Small intestine (tissue), 7 donors: ENCODE data around the gene CMTM7. TPM values are rescaled to one million over a fixed set of nuclear protein-coding genes. Genes with fewer than 3 reads are reported as not detected.
A peak's percentile ranks its signal among the peaks of the same experiment; 100 is the strongest.

Experiments
- DNase-seq, 2 donors: peaks; one replicate each; pipeline versions ENCODE4 v3.0.0 to v3.0.0-alpha.2; 2013
- FAIRE-seq: peaks from 2 replicates; lab custom pipeline; 2012; peaks lifted over from hg19 to GRCh38; lab: Jason Lieb, UNC
- H3K27ac ChIP-seq, 3 donors: one replicate each; pipeline ENCODE4 v1.5.1; 2013; ENCODE audit warnings: low read length in 2 of 3, mild to moderate bottlenecking in 2 of 3, control low read depth in 1 of 3, inconsistent platforms in 1 of 3, low read depth in 1 of 3, moderate library complexity in 1 of 3
- H3K27me3 ChIP-seq, 3 donors: one replicate each; pipeline ENCODE4 v1.6.1; 2013; ENCODE audit warnings: low read length in 3 of 3, inconsistent platforms in 1 of 3; ENCODE audit not compliant: control insufficient read depth in 3 of 3, insufficient read depth in 3 of 3
- H3K36me3 ChIP-seq, 3 donors: one replicate each; pipeline ENCODE4 v1.6.1; 2013; ENCODE audit warnings: low read length in 3 of 3, inconsistent platforms in 1 of 3, low read depth in 1 of 3, mild to moderate bottlenecking in 1 of 3, moderate library complexity in 1 of 3; ENCODE audit not compliant: control insufficient read depth in 3 of 3, insufficient read depth in 2 of 3
- H3K4me1 ChIP-seq, 3 donors: one replicate each; pipeline ENCODE4 v1.6.1; 2013; ENCODE audit warnings: low read length in 2 of 3, inconsistent platforms in 1 of 3, low read depth in 1 of 3, mild to moderate bottlenecking in 1 of 3, moderate library complexity in 1 of 3; ENCODE audit not compliant: control insufficient read depth in 3 of 3, insufficient read depth in 2 of 3
- H3K4me3 ChIP-seq, 3 donors: one replicate each; pipeline ENCODE4 v1.5.1; 2013; ENCODE audit warnings: low read length in 3 of 3, control low read depth in 1 of 3, inconsistent platforms in 1 of 3, low read depth in 1 of 3, mild to moderate bottlenecking in 1 of 3, moderate library complexity in 1 of 3
- H3K9me3 ChIP-seq, 2 donors: one replicate each; pipeline ENCODE4 v1.6.1; 2013; ENCODE audit warnings: low read depth in 1 of 2, low read length in 1 of 2; ENCODE audit not compliant: control insufficient read depth in 2 of 2, insufficient read depth in 1 of 2
- WGBS, 3 donors: extraction: QIAGEN DNeasy Blood & Tissue Kit; methylation state at CpG; one replicate each; pipeline ENCODE4 v1.1.7; 2013; 5-methylcytosine and 5-hydroxymethylcytosine counted together
- polyA plus RNA-seq, 4 donors: library from polyadenylated mRNA; stranded (reverse) in 3 of 4; unstranded in 1 of 4; fragments of 200-250 nt in 3 of 4; fragments of 120-200 nt in 1 of 4; gene quantifications; one replicate each; pipeline versions ENCODE4 v1.2.1 to v1.2.3, GENCODE V29; 2013
- donor health status: healthy with polysubstance abuse.
- donor health status: control.
- donor health status: control.
- donor health status: Bipolar disorder and iron deficiency.
- donor health status: healthy.

CMTM7 gene
- polyA plus RNA-seq, 4 donors, result 2.0 to 8.2 (median 4.5) TPM

DNA sequence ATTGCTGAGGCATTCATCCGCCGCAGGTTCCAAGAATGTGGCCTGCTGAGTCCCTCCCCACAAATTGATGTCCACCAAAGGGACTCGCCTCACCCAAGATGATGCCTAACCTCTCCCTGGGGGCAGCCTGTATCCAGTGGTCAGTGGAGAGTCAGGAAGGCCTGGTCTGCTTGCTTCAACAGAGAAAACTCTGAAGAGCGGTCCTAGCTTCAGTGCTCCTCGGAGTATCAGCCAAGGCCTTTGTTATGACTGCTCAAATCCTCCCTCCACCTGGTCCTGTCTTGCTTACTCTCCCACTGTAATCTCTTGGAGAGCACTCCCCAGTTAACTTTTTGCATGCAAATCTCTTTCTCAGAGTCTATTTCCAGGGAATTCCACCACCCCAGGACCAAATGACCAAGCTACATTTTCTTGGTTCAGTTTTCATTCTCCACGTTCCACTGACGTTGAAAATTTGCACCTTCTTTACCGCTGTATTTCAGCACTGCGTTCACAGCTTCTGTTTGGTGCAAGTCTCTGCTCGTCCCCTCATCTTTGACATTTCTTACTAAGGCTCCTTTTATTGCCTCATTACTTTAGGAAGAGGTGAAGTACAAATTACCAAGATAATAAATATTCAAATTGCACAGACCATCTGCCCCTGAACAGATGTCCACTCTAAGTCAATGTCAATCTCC, 22.3 kb downstream of the CMTM7 start:
- 86 to 91% (median 87%) methylated on average over 9 to 10 of the region's 10 CpGs for WGBS, 3 donors

DNA sequence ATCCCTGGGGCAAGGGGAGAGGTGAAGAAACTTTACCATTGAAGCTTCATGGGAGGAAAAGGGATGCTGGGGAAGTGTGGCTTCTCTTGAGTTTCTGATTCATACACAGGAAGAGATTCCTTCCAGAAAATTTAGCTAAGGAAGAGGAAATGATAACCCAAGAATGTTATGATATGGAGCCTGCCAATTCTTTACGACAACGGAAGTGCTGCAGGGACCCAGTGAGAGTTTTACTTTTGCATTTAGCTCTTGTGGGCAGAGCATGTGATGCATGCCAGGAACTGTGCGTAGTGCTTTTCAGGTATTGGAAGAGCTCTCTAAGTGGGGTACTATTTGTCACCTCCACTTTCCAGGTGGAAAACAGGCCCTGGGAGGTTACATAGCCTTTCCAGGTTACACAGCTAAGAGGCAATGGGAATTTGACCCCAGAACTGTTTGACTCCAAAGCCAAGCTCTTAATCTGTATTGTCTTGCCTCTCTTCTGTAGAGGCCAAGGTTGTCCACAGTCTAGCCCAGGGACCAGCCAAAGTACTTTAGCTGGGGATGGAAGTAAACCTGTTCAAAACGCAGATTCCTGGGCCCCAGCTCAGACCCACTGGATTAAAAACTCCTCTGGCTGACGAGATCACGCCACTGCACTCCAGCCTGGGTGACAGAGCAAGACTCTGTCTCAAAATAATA, 23.0 kb downstream of the CMTM7 start:
- H3K9me3 ChIP-seq, result no peaks in the 10 kb centered on the region
- 67% methylated on average over 6 of the region's 6 CpGs for WGBS, 3 donors
- FAIRE-seq (no peak), DNase-seq (peak in 1 of 2 donors; percentile 60)
- H3K27me3 ChIP-seq, result no peaks in the 10 kb centered on the region
- peak overlapping the region in 1 of 3 donors; percentile 69 for H3K27ac ChIP-seq
- H3K4me1 ChIP-seq, result no peaks in the 10 kb centered on the region
- H3K36me3 ChIP-seq, result no peaks in the 10 kb centered on the region
- H3K4me3 ChIP-seq, result no peak overlapping the region

More for the DNA sequence above, 22.3 kb downstream of the CMTM7 start:
- FAIRE-seq, result no peak
- Histone ChIP-seq H3K4me3 (no peak overlapping the region), H3K27me3 (no peaks in the 10 kb centered on the region), H3K36me3 (no peaks in the 10 kb centered on the region), H3K4me1 (no peaks in the 10 kb centered on the region), H3K27ac (no peak overlapping the region), H3K9me3 (no peaks in the 10 kb centered on the region)
- DNase-seq, result no peak

DNA sequence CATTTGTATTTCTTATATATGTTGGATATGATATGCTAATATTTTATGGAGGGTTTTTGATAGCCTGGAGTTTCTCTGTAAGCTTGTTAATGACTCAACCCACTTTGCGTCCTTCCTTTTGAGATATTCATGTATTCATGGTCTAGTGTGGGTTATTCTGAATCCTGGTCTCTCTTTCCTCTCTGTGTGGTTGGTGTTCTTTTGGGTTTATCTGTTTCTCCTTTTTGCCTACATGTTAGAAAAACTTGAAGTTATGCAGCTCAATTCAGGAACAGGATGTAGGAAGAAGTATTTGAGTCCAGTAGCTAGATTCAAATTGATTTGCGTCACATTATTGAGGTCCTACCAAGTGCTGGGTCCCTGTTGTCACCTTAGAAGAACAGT, 28.1 kb downstream of the CMTM7 start:
- Histone ChIP-seq H3K4me1 (peaks cover 0 to 16% (median 10%) of the 10 kb centered on the region in 3 donors), H3K9me3 (no peaks in the 10 kb centered on the region), H3K36me3 (peaks cover 0 to 3% (median 0%) of the 10 kb centered on the region in 3 donors), H3K27me3 (no peaks in the 10 kb centered on the region), H3K4me3 (no peak overlapping the region), H3K27ac (peak overlapping the region in 1 of 3 donors; percentile 86)
- DNase-seq (no peak), FAIRE-seq (no peak)
- WGBS, 3 donors, result 81 to 85% (median 84%) methylated on average over 2 of the region's 2 CpGs

DNA sequence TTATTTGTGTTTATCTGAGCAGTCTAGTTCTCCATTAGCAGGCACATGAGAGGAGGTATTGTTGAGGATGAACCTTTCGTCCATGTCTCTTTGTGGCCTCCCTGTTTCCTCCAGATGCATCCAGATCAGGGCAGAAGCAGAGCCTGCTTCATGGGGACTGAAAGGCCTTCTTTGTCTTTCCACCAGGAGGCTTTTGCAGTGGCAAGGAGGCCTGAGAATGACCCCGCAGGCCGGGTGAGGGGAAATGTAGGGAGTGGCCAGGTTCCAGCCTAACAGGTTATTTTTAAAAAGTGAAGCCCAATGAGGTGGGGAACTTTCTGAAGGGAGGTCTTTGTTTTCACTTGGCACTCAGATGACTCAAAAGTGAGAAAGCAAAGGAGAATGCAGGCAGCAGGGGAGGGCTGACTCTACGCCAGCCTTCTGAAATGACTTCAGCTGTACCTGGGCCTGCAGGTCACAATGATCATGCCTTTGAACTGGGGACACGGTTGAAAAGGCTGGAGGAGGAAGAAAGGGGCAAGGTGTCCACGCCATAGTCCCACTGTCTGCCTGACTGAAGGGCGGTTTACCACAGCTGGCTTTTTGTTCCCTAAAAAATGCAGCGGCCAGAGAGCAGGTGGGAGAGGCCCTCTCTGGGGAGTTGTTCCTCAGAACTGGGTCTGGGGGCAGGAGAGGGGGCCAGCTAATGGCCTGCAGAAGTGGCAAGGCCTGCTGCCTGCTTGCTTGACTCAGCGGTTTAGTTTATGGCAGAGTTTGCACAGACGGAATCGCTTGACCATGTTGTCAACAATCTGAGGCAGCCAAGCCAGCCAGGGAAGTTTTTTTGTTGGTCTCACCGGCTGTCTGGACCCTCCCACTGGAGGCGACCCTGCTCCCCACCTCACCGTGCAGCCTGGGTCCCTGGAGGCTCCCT, 28.7 kb downstream of the CMTM7 start:
- Histone ChIP-seq H3K27me3 (no peaks in the 10 kb centered on the region), H3K36me3 (peaks cover 0 to 3% (median 0%) of the 10 kb centered on the region in 3 donors), H3K4me3 (no peak overlapping the region), H3K4me1 (peaks cover 0 to 16% (median 10%) of the 10 kb centered on the region in 3 donors), H3K9me3 (no peaks in the 10 kb centered on the region), H3K27ac (peak overlapping the region in 2 of 3 donors; percentile 4 to 86)
- FAIRE-seq, result no peak
- DNase-seq, result peak in 1 of 2 donors; percentile 37
- WGBS, 3 donors, result 30 to 39% (median 39%) methylated on average over 14 of the region's 14 CpGs

GRCh38 chr3:32421185-32421584, 29.5 kb downstream of the CMTM7 start:
- no peaks in the 10 kb centered on the region for H3K9me3 ChIP-seq
- FAIRE-seq (no peak), DNase-seq (no peak)
- peak overlapping the region in 1 of 3 donors; percentile 86 for H3K27ac ChIP-seq
- H3K36me3 ChIP-seq, result peaks cover 0 to 3% (median 0%) of the 10 kb centered on the region in 3 donors
- no peaks in the 10 kb centered on the region for H3K27me3 ChIP-seq
- H3K4me3 ChIP-seq, result no peak overlapping the region
- WGBS, 3 donors, result 90 to 93% (median 93%) methylated on average over 3 of the region's 3 CpGs
- H3K4me1 ChIP-seq, result peaks cover 0 to 16% (median 10%) of the 10 kb centered on the region in 3 donors

GRCh38 chr3:32421991-32422859, 30.6 kb downstream of the CMTM7 start:
- Histone ChIP-seq H3K9me3 (no peaks in the 10 kb centered on the region), H3K27ac (peak overlapping the region in 1 of 3 donors; percentile 61), H3K27me3 (no peaks in the 10 kb centered on the region), H3K4me1 (peaks cover 0 to 16% (median 10%) of the 10 kb centered on the region in 3 donors), H3K36me3 (peaks cover 0 to 3% (median 0%) of the 10 kb centered on the region in 3 donors), H3K4me3 (no peak overlapping the region)
- DNase-seq, result peak; percentile 24 to 59
- 18 to 35% (median 32%) methylated on average over 10 of the region's 10 CpGs for WGBS, 3 donors
- FAIRE-seq, result no peak

DNA sequence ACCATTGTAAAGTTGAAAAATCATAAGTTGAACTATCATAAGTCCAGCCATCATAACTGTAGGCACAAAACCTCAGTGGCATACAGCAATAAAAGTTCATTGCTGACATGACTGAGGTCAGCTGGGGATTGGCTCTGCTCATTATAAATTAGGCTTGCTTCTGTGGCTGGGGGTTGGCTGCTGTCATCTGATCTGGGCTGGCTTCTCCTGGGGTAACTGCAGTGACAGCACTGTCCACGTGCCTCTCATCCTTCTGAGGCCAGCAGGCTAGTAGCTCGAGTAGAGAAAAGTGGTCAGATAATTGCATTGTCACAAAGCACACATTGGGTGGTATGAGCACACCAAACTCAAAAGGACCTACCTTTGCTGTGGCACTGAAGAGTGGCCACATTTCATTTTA, 31.3 kb downstream of the CMTM7 start:
- peaks cover 0 to 16% (median 10%) of the 10 kb centered on the region in 3 donors for H3K4me1 ChIP-seq
- no peak overlapping the region for H3K4me3 ChIP-seq
- peak overlapping the region in 1 of 3 donors; percentile 87 for H3K27ac ChIP-seq
- H3K9me3 ChIP-seq, result no peaks in the 10 kb centered on the region
- no peaks in the 10 kb centered on the region for H3K27me3 ChIP-seq
- DNase-seq, result no peak
- no peak for FAIRE-seq
- H3K36me3 ChIP-seq, result peaks cover 0 to 3% (median 0%) of the 10 kb centered on the region in 3 donors
- 55 to 83% (median 60%) methylated on average over 2 of the region's 2 CpGs for WGBS, 3 donors
